ENCODE data around the gene RAB41.

DNA sequence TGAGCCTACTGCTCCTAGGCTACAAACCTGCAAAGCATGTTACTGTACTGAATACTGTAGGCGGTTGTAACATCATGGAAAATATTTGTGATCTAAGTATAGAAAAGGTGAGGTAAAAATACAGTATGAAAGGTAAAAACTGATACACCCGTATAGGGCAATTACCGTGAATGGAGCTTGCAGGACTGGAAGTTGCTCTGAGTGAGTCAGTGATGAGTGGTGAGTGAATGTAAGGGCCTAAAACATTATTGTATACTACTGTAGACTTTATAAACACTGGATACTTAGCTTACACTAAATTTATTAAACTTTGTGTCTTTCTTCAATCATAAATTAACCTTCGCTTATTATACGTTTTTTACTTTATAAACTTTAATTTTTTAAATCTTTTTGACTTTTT lies 11.6 kb downstream of the RAB41 start:
- no peak for TF ChIP-seq EZH2 (IDR thresholded peaks at IDR 0.05; ENCODE audit: low read length, unreplicated experiment)
- TF ChIP-seq, protein P1, sequence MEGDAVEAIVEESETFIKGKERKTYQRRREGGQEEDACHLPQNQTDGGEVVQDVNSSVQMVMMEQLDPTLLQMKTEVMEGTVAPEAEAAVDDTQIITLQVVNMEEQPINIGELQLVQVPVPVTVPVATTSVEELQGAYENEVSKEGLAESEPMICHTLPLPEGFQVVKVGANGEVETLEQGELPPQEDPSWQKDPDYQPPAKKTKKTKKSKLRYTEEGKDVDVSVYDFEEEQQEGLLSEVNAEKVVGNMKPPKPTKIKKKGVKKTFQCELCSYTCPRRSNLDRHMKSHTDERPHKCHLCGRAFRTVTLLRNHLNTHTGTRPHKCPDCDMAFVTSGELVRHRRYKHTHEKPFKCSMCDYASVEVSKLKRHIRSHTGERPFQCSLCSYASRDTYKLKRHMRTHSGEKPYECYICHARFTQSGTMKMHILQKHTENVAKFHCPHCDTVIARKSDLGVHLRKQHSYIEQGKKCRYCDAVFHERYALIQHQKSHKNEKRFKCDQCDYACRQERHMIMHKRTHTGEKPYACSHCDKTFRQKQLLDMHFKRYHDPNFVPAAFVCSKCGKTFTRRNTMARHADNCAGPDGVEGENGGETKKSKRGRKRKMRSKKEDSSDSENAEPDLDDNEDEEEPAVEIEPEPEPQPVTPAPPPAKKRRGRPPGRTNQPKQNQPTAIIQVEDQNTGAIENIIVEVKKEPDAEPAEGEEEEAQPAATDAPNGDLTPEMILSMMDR (conservative IDR thresholded peaks at IDR 0.05; ENCODE audit: low read depth, low read length): no peak
- no peak for TF ChIP-seq EZH2phosphoT487 (IDR thresholded peaks at IDR 0.05; ENCODE audit: borderline replicate concordance, low read length)

All from PC-3 (cell line).